Prostate gland (tissue), 2 donors: ENCODE measurements around the gene TRH.

ENCODE experiments used
- CTCF ChIP-seq, 4 experiments: fragments of 200-600 bp in 2 of 4; fragments of 450-650 bp in 2 of 4; sonication (generic) in 2 of 4; IDR thresholded peaks; 1 replicate in 3 of 4; 2 replicates in 1 of 4; pipeline ENCODE4 v1.5.1; 2016 to 2019; ENCODE audit warnings: antibody characterized with exemption in 4 of 4, mild to moderate bottlenecking in 2 of 4, moderate library complexity in 2 of 4
- POLR2A ChIP-seq: fragments of 450-650 bp; IDR thresholded peaks from one replicate; pipeline ENCODE4 v1.6.1; 2016; ENCODE audit warnings: antibody characterized with exemption, mild to moderate bottlenecking
- POLR2AphosphoS5 ChIP-seq: sonication (generic); formaldehyde crosslinking; IDR thresholded peaks from one replicate; pipeline ENCODE4 v1.6.1; 2017; ENCODE audit warnings: antibody characterized with exemption

DNA sequence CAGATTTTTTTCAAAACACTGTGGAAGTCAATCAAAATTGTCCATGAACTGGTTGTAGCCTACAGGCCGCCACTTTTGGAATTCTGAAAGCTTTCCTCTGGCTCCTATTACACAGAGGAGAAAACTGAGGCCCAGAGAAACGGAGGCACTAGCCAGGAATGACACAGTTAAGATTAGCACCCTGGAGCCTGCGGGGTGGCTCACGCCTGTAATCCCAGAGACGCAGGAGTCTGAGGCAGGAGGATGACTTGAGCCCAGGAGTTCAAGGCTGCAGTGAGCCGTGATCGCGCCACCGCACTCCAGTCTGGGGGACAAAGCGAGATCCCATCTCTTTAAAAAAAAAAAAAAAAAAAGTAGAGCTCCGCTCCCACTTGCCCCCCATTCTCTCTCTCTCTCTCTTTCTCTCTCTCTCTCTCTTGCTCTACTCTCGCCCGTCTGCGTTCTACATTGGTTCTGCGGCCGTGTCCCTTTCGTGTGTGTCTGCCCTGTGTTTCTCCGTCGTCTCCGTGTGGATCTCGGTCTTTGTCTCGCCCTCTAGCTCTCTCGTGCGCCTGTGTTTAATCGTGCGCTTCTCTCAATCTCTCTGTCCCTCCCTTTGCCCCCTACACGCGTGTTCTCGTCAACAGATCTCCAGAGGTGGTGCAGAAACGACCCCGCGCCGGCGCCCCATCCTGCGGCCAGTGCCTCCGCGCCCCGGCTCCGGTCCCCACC lies 512 bp upstream of the TRH start:
- TF ChIP-seq POLR2A: no peak
- TF ChIP-seq CTCF (IDR thresholded peaks at IDR 0.05): no peak
- no peak for TF ChIP-seq POLR2AphosphoS5
